ENCODE data around the gene SLC46A1.
"Not testable (repeated sequence)": the region's sequence is repeated elsewhere in the genome, so short reads cannot be mapped to it uniquely, and the experiment has no call there.

SLC46A1 gene

DNA sequence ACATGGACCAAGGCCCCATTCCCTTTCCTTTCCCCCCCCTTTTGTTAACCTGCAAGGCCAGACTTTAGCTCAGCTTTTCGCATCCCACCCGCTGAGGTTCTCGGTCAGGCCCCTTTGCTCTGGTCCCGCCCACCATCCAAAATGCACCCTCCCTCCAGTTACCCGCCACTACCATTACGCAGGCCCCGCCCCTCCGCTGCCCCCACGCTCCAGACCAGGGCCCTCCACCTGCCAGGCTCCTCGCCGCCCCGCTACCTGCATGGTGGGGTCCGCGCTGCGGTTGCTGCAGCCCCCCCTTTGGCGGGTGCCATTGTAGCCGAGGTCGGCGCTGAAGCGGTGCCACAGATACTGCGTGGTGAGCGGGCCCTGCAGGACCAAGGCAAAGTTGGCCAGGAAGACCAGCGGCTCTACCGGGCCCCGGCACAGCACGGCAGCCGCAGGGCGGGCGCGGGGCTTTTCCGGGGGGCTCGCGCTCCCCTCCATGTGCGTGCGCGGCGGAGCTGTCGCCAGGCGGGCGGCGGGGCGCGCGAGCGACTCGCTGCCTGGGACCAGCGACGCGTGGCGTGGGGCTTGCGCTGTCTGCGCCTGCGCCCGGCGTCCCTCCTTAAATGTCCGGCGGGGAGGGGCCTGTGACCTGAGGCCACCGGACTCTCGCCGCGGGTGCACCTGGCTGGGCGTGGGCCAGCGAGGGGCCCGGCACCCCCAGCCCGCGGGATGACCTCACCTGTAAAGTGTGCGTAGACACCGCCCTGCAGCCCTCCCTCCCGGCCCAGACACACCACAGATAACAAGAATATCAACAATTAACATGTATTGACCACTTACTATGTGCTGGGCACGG is at the start of gene SLC46A1:
TSS of gene SLC46A1 (minus strand) at position 581 of the 841 bp plus-strand sequence. CDS start at position 483, 98 bp downstream.
- ATAC-seq: peak; percentile 87

GRCh38 chr17:28449859-28450258 is 43.8 kb upstream of the SLC46A1 start:
- Mint-ChIP-seq H3K36me3 (no peaks in the 10 kb centered on the region), H3K4me3 (no peak overlapping the region), H3K27me3 (peaks cover 9% of the 10 kb centered on the region), H3K4me1 (no peaks in the 10 kb centered on the region), H3K9me3 (peaks cover 10% of the 10 kb centered on the region), H3K27ac (no peak overlapping the region)
- ATAC-seq: no peak

More for the DNA sequence above, at the start of gene SLC46A1:
- Mint-ChIP-seq H3K36me3 (no peaks in the 10 kb centered on the region), H3K4me3 (peak within 1 kb of the TSS; percentile 83), H3K9me3 (no peaks in the 10 kb centered on the region), H3K27ac (peak within 1 kb of the TSS; percentile 19), H3K4me1 (peaks cover 25% of the 10 kb centered on the region), H3K27me3 (no peaks in the 10 kb centered on the region)

DNA sequence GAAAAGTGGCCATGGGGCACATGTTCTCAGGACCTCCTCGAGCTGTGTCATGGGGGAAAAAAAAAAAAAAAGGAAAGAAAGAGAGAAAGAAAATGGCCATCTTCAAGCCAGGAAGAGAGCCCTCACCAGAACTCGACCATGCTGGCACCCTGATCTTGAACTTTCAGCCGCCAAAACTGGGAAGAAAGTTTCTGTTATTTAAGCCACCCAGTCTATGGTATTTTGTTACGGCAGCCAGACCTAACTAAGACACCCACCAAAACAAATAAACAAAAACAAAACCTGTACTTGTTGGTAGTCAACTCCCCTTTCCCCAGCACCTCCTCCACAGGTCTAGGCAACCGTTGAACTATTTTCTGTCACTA is 41.4 kb upstream of the SLC46A1 start:
- peaks cover 10% of the 10 kb centered on the region for H3K9me3 Mint-ChIP-seq
- peaks cover 3% of the 10 kb centered on the region for H3K27me3 Mint-ChIP-seq
- ATAC-seq: no peak
- H3K4me1 Mint-ChIP-seq: no peaks in the 10 kb centered on the region
- H3K4me3 Mint-ChIP-seq: no peak overlapping the region
- H3K27ac Mint-ChIP-seq: no peak overlapping the region
- H3K36me3 Mint-ChIP-seq: no peaks in the 10 kb centered on the region

DNA sequence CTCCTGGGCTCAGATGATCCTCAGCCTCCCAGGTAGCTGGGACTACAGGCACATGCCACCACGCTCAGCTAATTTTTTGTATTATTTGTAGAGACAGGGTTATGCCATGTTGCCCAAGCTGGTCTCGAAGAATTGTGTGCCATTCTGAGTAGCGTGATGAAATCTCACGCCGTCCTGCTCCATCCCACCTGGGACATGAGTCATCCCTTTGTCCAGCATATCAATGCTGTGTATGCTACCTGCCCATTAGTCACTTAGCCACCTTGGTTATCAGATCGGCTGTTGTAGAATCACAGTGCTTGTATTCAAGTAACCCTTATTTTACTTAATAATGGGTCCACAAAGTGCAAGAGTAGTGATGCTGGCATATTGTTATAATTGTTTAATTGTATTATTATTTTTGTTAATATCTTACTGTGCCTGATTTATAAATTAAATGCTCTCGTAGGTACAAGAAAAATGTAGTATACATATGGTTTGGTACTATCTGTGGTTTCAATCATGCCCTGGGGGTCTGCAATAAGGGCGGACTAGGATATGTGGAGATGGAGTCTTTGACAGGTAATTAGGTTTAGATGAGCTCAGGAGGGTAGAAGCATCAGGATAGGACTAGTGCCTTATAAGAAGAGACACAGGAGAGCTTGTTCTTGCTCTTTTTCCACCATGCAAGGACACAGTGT is 40.8 kb upstream of the SLC46A1 start:
- H3K4me3 Mint-ChIP-seq: no peak overlapping the region
- no peak for ATAC-seq
- no peaks in the 10 kb centered on the region for H3K36me3 Mint-ChIP-seq
- H3K4me1 Mint-ChIP-seq: no peaks in the 10 kb centered on the region
- H3K27ac Mint-ChIP-seq: no peak overlapping the region
- H3K27me3 Mint-ChIP-seq: peaks cover 8% of the 10 kb centered on the region
- H3K9me3 Mint-ChIP-seq: peaks cover 10% of the 10 kb centered on the region

- no peak overlapping the region for H3K4me3 Mint-ChIP-seq
- H3K27me3 Mint-ChIP-seq: peaks cover 19% of the 10 kb centered on the region
- no peaks in the 10 kb centered on the region for H3K36me3 Mint-ChIP-seq
- no peaks in the 10 kb centered on the region for H3K4me1 Mint-ChIP-seq
- peaks cover 3% of the 10 kb centered on the region for H3K9me3 Mint-ChIP-seq
- no peak overlapping the region for H3K27ac Mint-ChIP-seq
- ATAC-seq: no peak
Observed at GRCh38 chr17:28443901-28444638, 38.1 kb upstream of the SLC46A1 start.

DNA sequence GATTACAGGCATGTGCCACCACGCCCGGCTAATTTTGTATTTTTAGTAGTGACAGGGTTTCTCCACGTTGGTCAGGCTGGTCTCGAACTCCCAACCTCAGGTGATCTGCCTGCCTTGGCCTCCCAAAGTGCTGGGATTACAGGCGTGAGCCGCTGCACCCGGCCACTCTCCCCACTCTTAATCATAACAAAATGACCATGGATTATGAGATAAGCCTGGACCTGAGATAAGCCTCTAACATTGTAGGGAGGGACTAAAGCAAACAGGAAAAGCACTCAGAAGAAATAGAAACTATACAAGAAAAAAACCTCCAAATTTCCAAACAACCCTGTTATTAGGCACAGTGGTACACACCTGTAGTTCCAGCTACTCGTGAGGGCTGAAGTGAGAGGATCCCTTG is 28.3 kb upstream of the SLC46A1 start:
- H3K4me1 Mint-ChIP-seq, ATAC-seq, H3K9me3 Mint-ChIP-seq, H3K27ac Mint-ChIP-seq, H3K36me3 Mint-ChIP-seq, H3K4me3 Mint-ChIP-seq: not testable (repeated sequence)
- H3K27me3 Mint-ChIP-seq: peaks cover 22% of the 10 kb centered on the region

- Mint-ChIP-seq H3K27me3 (peaks cover 22% of the 10 kb centered on the region), H3K4me3 (no peak overlapping the region), H3K36me3 (no peaks in the 10 kb centered on the region), H3K9me3 (peaks cover 3% of the 10 kb centered on the region), H3K4me1 (no peaks in the 10 kb centered on the region), H3K27ac (no peak overlapping the region)
- ATAC-seq: no peak
Observed at GRCh38 chr17:28433721-28434120, 27.7 kb upstream of the SLC46A1 start.

- not testable (repeated sequence) for H3K4me3 Mint-ChIP-seq, H3K27ac Mint-ChIP-seq, H3K9me3 Mint-ChIP-seq, H3K4me1 Mint-ChIP-seq, ATAC-seq, H3K36me3 Mint-ChIP-seq
- H3K27me3 Mint-ChIP-seq: peaks cover 56% of the 10 kb centered on the region
Observed at GRCh38 chr17:28427982-28428381, 22.0 kb upstream of the SLC46A1 start.

- Mint-ChIP-seq H3K9me3 (no peaks in the 10 kb centered on the region), H3K36me3 (no peaks in the 10 kb centered on the region), H3K4me1 (no peaks in the 10 kb centered on the region), H3K4me3 (no peak overlapping the region), H3K27ac (no peak overlapping the region), H3K27me3 (peaks cover 50% of the 10 kb centered on the region)
- no peak for ATAC-seq
Observed at GRCh38 chr17:28427371-28427770, 21.4 kb upstream of the SLC46A1 start.

- Mint-ChIP-seq H3K27ac (no peak overlapping the region), H3K27me3 (peaks cover 42% of the 10 kb centered on the region), H3K4me1 (no peaks in the 10 kb centered on the region), H3K9me3 (no peaks in the 10 kb centered on the region), H3K36me3 (no peaks in the 10 kb centered on the region), H3K4me3 (no peak overlapping the region)
- ATAC-seq: peak; percentile 31
Observed at GRCh38 chr17:28426081-28426519, 20.1 kb upstream of the SLC46A1 start.

- Mint-ChIP-seq H3K36me3 (no peaks in the 10 kb centered on the region), H3K27me3 (peaks cover 42% of the 10 kb centered on the region), H3K4me3 (no peak overlapping the region), H3K9me3 (no peaks in the 10 kb centered on the region), H3K27ac (no peak overlapping the region), H3K4me1 (no peaks in the 10 kb centered on the region)
- ATAC-seq: no peak
Observed at GRCh38 chr17:28425206-28425605, 19.2 kb upstream of the SLC46A1 start.

GRCh38 chr17:28421787-28422305 is 15.8 kb upstream of the SLC46A1 start:
- H3K4me1 Mint-ChIP-seq: peaks cover 3% of the 10 kb centered on the region
- peaks cover 34% of the 10 kb centered on the region for H3K27me3 Mint-ChIP-seq
- no peak overlapping the region for H3K4me3 Mint-ChIP-seq

GRCh38 chr17:28416703-28417311 is 10.8 kb upstream of the SLC46A1 start:
- Mint-ChIP-seq H3K9me3 (no peaks in the 10 kb centered on the region), H3K27ac (no peak overlapping the region), H3K36me3 (no peaks in the 10 kb centered on the region), H3K4me3 (no peak overlapping the region), H3K27me3 (no peaks in the 10 kb centered on the region), H3K4me1 (peaks cover 6% of the 10 kb centered on the region)
- peak; percentile 87 for ATAC-seq

More at GRCh38 chr17:28421787-28422305, 15.8 kb upstream of the SLC46A1 start:
- Mint-ChIP-seq H3K9me3 (no peaks in the 10 kb centered on the region), H3K36me3 (no peaks in the 10 kb centered on the region), H3K27ac (no peak overlapping the region)
- ATAC-seq: no peak

- ATAC-seq: no peak
- Mint-ChIP-seq H3K27me3 (no peaks in the 10 kb centered on the region), H3K27ac (no peak overlapping the region), H3K36me3 (no peaks in the 10 kb centered on the region), H3K9me3 (no peaks in the 10 kb centered on the region), H3K4me3 (no peak overlapping the region), H3K4me1 (peaks cover 6% of the 10 kb centered on the region)
Observed at GRCh38 chr17:28415886-28416285, 9.9 kb upstream of the SLC46A1 start.

DNA sequence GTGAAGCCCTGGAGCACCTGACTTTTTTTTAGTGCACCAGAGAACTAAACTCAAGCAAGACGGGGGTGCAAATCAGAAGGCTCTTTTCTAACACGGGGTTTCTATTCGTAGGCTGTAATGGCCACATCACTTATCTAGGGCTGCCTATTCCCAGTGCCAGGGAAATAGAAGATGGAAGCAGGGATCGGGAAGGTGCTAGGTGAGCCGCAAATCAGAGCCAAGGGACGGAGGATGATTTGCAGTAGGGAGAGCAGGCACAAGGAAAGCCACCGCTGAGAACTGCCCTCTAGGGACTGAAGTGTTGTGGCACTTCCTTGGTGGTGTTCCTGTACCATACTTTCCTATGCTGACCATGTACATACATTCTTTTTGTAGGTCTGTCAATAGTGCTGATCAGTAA is 7.8 kb upstream of the SLC46A1 start:
- H3K27ac Mint-ChIP-seq: no peak overlapping the region
- ATAC-seq: no peak
- H3K4me3 Mint-ChIP-seq: no peak overlapping the region
- peaks cover 6% of the 10 kb centered on the region for H3K4me1 Mint-ChIP-seq
- no peaks in the 10 kb centered on the region for H3K27me3 Mint-ChIP-seq
- no peaks in the 10 kb centered on the region for H3K9me3 Mint-ChIP-seq
- no peaks in the 10 kb centered on the region for H3K36me3 Mint-ChIP-seq

Data from stimulated activated memory B cell treated with anti-CD40 and anti-IgM and Interleukin-4, amounts not matched to agents 10 μg/mL and 1 μg/mL and 100 μg/mL, for 72 hours (primary cell).